GM19455 (cell line): ENCODE measurements around the gene RPL29.

Experiments
- ATAC-seq: cut with Tn5 transposase; IDR thresholded peaks from one replicate; pipeline ENCODE4 v1.9.1; 2021; ENCODE audit not compliant: unreplicated experiment

The RPL29 gene

GRCh38 chr3:51966486-51966885 is 29.2 kb downstream of the RPL29 start:
- no peak for ATAC-seq

- no peak for ATAC-seq
Observed at GRCh38 chr3:51966016-51966415, 29.7 kb downstream of the RPL29 start.

GRCh38 chr3:51964521-51964920 is 31.2 kb downstream of the RPL29 start:
- ATAC-seq = no peak

GRCh38 chr3:51963951-51964451 is 31.7 kb downstream of the RPL29 start:
- no peak for ATAC-seq

- no peak for ATAC-seq
Observed at GRCh38 chr3:51962854-51963530, 32.7 kb downstream of the RPL29 start.

- ATAC-seq = no peak
Observed at GRCh38 chr3:51961602-51962569, 33.8 kb downstream of the RPL29 start.

GRCh38 chr3:51961011-51961410 is 34.7 kb downstream of the RPL29 start:
- ATAC-seq = no peak

- ATAC-seq = no peak
Observed at GRCh38 chr3:51960386-51960785, 35.3 kb downstream of the RPL29 start.

GRCh38 chr3:51959651-51960050 is 36.0 kb downstream of the RPL29 start:
- ATAC-seq = no peak

- no peak for ATAC-seq
Observed at GRCh38 chr3:51958603-51959521, 36.8 kb downstream of the RPL29 start.

- no peak for ATAC-seq
Observed at GRCh38 chr3:51957520-51958205, 38.0 kb downstream of the RPL29 start.

- no peak for ATAC-seq
Observed at GRCh38 chr3:51955893-51956770, 39.6 kb downstream of the RPL29 start.

- no peak for ATAC-seq
Observed at GRCh38 chr3:51955175-51955892, 40.4 kb downstream of the RPL29 start, which contains the start of gene GPR62. GPR62 (plus strand) TSS chr3:51955381; CDS start chr3:51955653, 272 bp downstream.

GRCh38 chr3:51954713-51955112 is 41.0 kb downstream of the RPL29 start:
- no peak for ATAC-seq

GRCh38 chr3:51954105-51954504 is 41.6 kb downstream of the RPL29 start:
- ATAC-seq = no peak

- ATAC-seq = no peak
Observed at GRCh38 chr3:51953445-51953844, 42.2 kb downstream of the RPL29 start.

GRCh38 chr3:51950899-51951298 is 44.8 kb downstream of the RPL29 start:
- no peak for ATAC-seq

GRCh38 chr3:51949121-51949520 is 46.6 kb downstream of the RPL29 start:
- ATAC-seq = no peak
